Karpas-422 (cell line): ENCODE measurements around the gene DNAJC5. TPM values are rescaled to one million over a fixed set of nuclear protein-coding genes. Genes with fewer than 3 reads are reported as not detected.

Experiments
- DNase-seq: peaks from one replicate; pipeline ENCODE4 v3.0.0-alpha.2; 2015
- H2AFZ ChIP-seq: fragments of 200-600 bp; sonication (generic); 2 replicates; pipeline ENCODE4 v1.6.1; 2014; ENCODE audit warnings: antibody characterized with exemption, low read length, mixed read lengths
- H3K27ac ChIP-seq: fragments of 200-600 bp; sonication (generic); 2 replicates; pipeline ENCODE4 v1.5.1; 2014; ENCODE audit warnings: mild to moderate bottlenecking, low read length, moderate library complexity
- H3K27me3 ChIP-seq: fragments of 200-600 bp; sonication (generic); 2 replicates; pipeline ENCODE4 v1.6.1; 2014; ENCODE audit warnings: low read length, mixed read lengths
- H3K36me3 ChIP-seq: fragments of 200-600 bp; sonication (generic); 2 replicates; pipeline ENCODE4 v1.6.1; 2014; ENCODE audit warnings: low read length, mixed read lengths; ENCODE audit not compliant: insufficient read depth
- H3K4me1 ChIP-seq: fragments of 200-600 bp; sonication (generic); 2 replicates; pipeline ENCODE4 v1.6.1; 2014; ENCODE audit warnings: mild to moderate bottlenecking, low read length, mixed read lengths
- H3K4me2 ChIP-seq: fragments of 200-600 bp; sonication (generic); 2 replicates; pipeline ENCODE4 v1.6.1; 2014; ENCODE audit warnings: low read length, low read depth, mild to moderate bottlenecking; ENCODE audit not compliant: poor library complexity, severe bottlenecking
- H3K4me3 ChIP-seq: fragments of 200-600 bp; sonication (generic); 2 replicates; pipeline ENCODE4 v1.5.1; 2014; ENCODE audit warnings: mild to moderate bottlenecking, antibody characterized with exemption, low read length, mixed read lengths
- H3K79me2 ChIP-seq: fragments of 200-600 bp; sonication (generic); 2 replicates; pipeline ENCODE4 v1.6.1; 2014; ENCODE audit warnings: mild to moderate bottlenecking, low read length, mixed read lengths
- H3K9ac ChIP-seq: fragments of 200-600 bp; sonication (generic); 2 replicates; pipeline ENCODE4 v1.6.0; 2014; ENCODE audit warnings: low read length
- H3K9me2 ChIP-seq: fragments of 200-600 bp; sonication (generic), shearing (Covaris generic); replicated peaks from 2 replicates; pipeline ENCODE4 v1.6.0; 2014; ENCODE audit warnings: mild to moderate bottlenecking, low read length, moderate library complexity; ENCODE audit not compliant: insufficient read depth
- H3K9me3 ChIP-seq: fragments of 300-700, 200-600 bp; sonication (generic); 2 replicates; pipeline ENCODE4 v1.6.1; 2014; ENCODE audit warnings: low read length, mixed read lengths
- H4K20me1 ChIP-seq: fragments of 200-600 bp; sonication (generic); 2 replicates; pipeline ENCODE4 v1.6.1; 2014; ENCODE audit warnings: mild to moderate bottlenecking, antibody characterized with exemption, low read length, low read depth; ENCODE audit not compliant: insufficient read depth
- total RNA-seq: library from RNA; depleted of rRNA; stranded (reverse); fragments of >200 nt; shearing (Covaris generic); gene quantifications from 2 replicates; pipeline ENCODE4 v1.2.3, GENCODE V29; 2014; ENCODE audit warnings: low replicate concordance

The DNAJC5 gene
- total RNA-seq, 1 experiment from 2014 or later = 22.9 TPM

DNA sequence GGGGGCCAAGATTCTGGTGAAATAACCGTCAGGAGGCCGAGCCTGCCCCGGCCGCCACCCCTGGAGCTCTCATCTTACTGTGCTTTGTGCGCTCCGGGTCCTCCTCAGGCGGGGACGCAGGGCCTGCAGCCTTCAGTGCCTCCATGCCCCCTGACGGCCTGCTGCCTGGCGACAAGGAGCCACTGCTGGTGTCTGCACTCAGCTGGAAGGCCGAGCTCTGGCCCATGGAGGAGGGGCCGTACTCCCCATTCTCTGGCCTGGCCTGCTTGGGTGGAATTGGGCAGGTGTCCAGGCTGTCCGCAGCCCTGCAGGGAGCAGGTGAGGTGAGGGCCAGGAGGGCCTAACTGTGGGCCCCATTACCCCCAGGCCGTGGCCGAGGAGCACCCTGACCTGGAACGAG is 69.5 kb downstream of the DNAJC5 start:
- H4K20me1 ChIP-seq = no peaks in the 10 kb centered on the region
- H3K4me2 ChIP-seq = no peak overlapping the region
- peaks cover 6% of the 10 kb centered on the region for H3K4me1 ChIP-seq
- H3K27me3 ChIP-seq = no peaks in the 10 kb centered on the region
- DNase-seq = no peak
- H3K27ac ChIP-seq = no peak overlapping the region
- no peak overlapping the region for H3K9ac ChIP-seq
- peaks cover 15% of the 10 kb centered on the region for H3K79me2 ChIP-seq
- no peak overlapping the region for H3K4me3 ChIP-seq
- no peaks in the 10 kb centered on the region for H3K9me3 ChIP-seq
- H3K9me2 ChIP-seq = no peaks in the 10 kb centered on the region
- H2AFZ ChIP-seq = no peak overlapping the region
- no peaks in the 10 kb centered on the region for H3K36me3 ChIP-seq

GRCh38 chr20:63966172-63966943 is 71.4 kb downstream of the DNAJC5 start:
- Histone ChIP-seq H3K4me3 (no peak overlapping the region), H3K27me3 (no peaks in the 10 kb centered on the region), H3K9me3 (no peaks in the 10 kb centered on the region), H3K4me1 (peaks cover 10% of the 10 kb centered on the region), H3K36me3 (no peaks in the 10 kb centered on the region), H3K9me2 (no peaks in the 10 kb centered on the region), H3K9ac (no peak overlapping the region), H3K79me2 (peaks cover 15% of the 10 kb centered on the region), H4K20me1 (no peaks in the 10 kb centered on the region), H3K27ac (no peak overlapping the region), H2AFZ (no peak overlapping the region), H3K4me2 (no peak overlapping the region)
- no peak for DNase-seq

GRCh38 chr20:63966944-63967322 is 72.0 kb downstream of the DNAJC5 start:
- peaks cover 10% of the 10 kb centered on the region for H3K4me1 ChIP-seq
- no peaks in the 10 kb centered on the region for H4K20me1 ChIP-seq
- H3K9me2 ChIP-seq = no peaks in the 10 kb centered on the region
- H3K9ac ChIP-seq = no peak overlapping the region
- H3K4me3 ChIP-seq = no peak overlapping the region
- H3K27ac ChIP-seq = no peak overlapping the region
- no peaks in the 10 kb centered on the region for H3K36me3 ChIP-seq
- H2AFZ ChIP-seq = no peak overlapping the region
- H3K79me2 ChIP-seq = peaks cover 15% of the 10 kb centered on the region
- no peak for DNase-seq
- no peaks in the 10 kb centered on the region for H3K9me3 ChIP-seq
- no peaks in the 10 kb centered on the region for H3K27me3 ChIP-seq
- H3K4me2 ChIP-seq = no peak overlapping the region

- H3K4me1 ChIP-seq = peaks cover 10% of the 10 kb centered on the region
- H3K36me3 ChIP-seq = no peaks in the 10 kb centered on the region
- H3K27ac ChIP-seq = no peak overlapping the region
- H3K79me2 ChIP-seq = peaks cover 15% of the 10 kb centered on the region
- no peaks in the 10 kb centered on the region for H4K20me1 ChIP-seq
- H3K27me3 ChIP-seq = no peaks in the 10 kb centered on the region
- no peak overlapping the region for H3K9ac ChIP-seq
- H2AFZ ChIP-seq = no peak overlapping the region
- H3K4me2 ChIP-seq = no peak overlapping the region
- DNase-seq = no peak
- no peaks in the 10 kb centered on the region for H3K9me3 ChIP-seq
- no peak overlapping the region for H3K4me3 ChIP-seq
- no peaks in the 10 kb centered on the region for H3K9me2 ChIP-seq
Observed at GRCh38 chr20:63967330-63968135, 72.6 kb downstream of the DNAJC5 start.

GRCh38 chr20:63968136-63968927 is 73.4 kb downstream of the DNAJC5 start:
- Histone ChIP-seq H3K79me2 (peaks cover 15% of the 10 kb centered on the region), H3K36me3 (no peaks in the 10 kb centered on the region), H3K4me3 (peak overlapping the region; percentile 73), H2AFZ (no peak overlapping the region), H3K9ac (peak overlapping the region; percentile 82), H3K9me2 (no peaks in the 10 kb centered on the region), H3K27ac (peak overlapping the region; percentile 53), H3K4me1 (peaks cover 10% of the 10 kb centered on the region), H3K4me2 (peak overlapping the region; percentile 74), H3K27me3 (no peaks in the 10 kb centered on the region), H3K9me3 (no peaks in the 10 kb centered on the region), H4K20me1 (no peaks in the 10 kb centered on the region)
- DNase-seq = no peak

DNA sequence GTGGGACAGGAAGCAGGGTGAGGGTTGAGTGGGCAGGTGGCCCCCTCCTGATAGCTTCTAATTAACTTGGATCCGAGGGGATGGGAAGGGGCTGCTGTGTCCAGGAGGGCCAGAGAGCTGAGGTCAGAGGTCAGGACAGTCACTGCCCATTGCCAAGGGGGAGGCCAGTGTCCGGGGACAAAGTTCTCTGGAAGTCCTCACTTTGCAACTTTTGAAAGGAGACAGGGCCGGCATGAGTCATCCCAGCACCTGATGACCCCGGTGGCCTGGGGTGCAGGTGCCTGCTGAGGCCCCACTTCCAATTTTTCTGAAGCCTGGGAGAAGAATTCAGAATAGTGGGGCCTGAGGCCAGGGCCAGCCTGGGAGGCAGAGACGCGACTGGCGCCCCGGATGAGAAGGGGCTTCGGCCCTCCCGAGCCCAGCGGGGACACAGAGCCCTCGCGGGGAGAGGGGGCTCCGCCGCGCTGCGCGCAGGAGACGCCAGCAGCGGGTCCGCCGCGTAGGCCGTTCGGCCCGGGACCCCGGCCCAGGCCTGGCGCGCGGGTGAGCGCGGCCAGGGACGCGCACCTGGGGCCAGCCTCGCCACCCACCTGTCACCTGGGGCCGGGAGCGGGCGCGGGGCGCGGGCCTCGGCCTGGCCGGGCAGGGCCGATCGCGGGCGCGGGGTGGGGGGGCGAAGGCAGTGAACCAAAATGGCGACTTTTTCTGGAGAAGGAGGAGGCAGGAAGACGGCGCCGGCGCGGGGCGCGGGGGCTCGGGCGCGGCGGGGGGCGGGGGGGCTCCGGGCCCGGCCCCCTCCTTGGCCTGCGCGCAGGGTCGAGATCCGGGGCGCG is 74.2 kb downstream of the DNAJC5 start:
- Histone ChIP-seq H2AFZ (no peak overlapping the region), H3K9ac (peak overlapping the region; percentile 82), H3K4me1 (peaks cover 13% of the 10 kb centered on the region), H3K4me2 (peak overlapping the region; percentile 74), H3K9me3 (no peaks in the 10 kb centered on the region), H3K36me3 (no peaks in the 10 kb centered on the region), H3K4me3 (peak overlapping the region; percentile 73), H3K27ac (peak overlapping the region; percentile 53), H3K9me2 (no peaks in the 10 kb centered on the region), H3K79me2 (peaks cover 15% of the 10 kb centered on the region), H4K20me1 (no peaks in the 10 kb centered on the region), H3K27me3 (no peaks in the 10 kb centered on the region)
- DNase-seq = peak; percentile 64

DNA sequence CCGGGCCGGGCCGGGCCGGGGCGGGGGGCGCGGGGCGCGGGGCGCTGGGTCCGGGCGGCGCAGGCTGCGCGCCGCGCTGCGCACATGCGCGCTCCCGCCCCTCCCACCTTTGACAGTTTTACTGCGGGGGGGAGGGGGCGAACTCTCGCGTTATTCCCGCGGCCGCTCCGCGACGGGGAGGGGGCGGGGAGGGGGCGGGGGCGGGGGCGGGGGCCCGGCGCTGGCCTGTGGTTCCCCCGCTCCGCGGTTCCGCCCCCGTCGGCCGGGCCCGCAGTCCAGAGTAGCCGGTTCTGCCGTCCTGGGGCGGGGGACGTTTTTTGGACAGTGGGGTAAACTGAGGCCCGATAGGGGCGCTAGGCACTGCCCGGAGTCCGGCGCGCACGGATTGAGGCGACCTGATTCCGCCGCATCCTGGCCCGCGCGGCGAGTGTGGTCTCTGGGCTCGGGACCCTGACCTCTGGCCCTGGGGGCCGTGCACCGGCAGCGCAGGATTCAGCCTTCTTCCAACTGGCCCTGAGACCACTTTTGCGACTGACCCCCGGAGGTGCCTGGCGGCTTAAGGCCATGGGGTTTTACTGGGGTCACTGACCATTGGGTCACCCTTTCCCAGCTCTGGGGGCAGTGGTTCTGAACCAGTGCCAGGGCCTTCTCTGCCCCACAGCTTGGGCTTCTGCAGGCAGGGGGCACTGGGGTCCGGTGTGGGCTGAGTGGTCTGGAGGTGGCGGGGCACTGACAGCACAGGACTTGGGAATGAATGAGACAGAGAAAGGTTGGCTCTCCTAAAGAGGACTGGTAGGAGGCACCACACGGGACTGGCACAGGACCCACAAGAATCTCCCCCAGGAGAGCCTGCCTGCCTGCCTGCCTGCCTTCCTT is 75.2 kb downstream of the DNAJC5 start, which contains the start of gene ZNF512B:
TSS of gene ZNF512B (minus strand) at position 93 of the 876 bp plus-strand sequence. CDS start 1,980 bp downstream, outside the sequence.
- H3K36me3 ChIP-seq = no peaks in the 10 kb centered on the region
- peak; percentile 85 for DNase-seq
- peak within 1 kb of the TSS; percentile 73 for H3K4me3 ChIP-seq
- no peaks in the 10 kb centered on the region for H3K9me2 ChIP-seq
- H3K9ac ChIP-seq = peak within 1 kb of the TSS; percentile 82
- no peaks in the 10 kb centered on the region for H3K9me3 ChIP-seq
- H3K4me1 ChIP-seq = peaks cover 13% of the 10 kb centered on the region
- H3K79me2 ChIP-seq = peaks cover 15% of the 10 kb centered on the region
- H2AFZ ChIP-seq = no peak within 1 kb of the TSS
- peak within 1 kb of the TSS; percentile 74 for H3K4me2 ChIP-seq
- H3K27ac ChIP-seq = peak within 1 kb of the TSS; percentile 53
- H4K20me1 ChIP-seq = no peaks in the 10 kb centered on the region
- H3K27me3 ChIP-seq = no peaks in the 10 kb centered on the region
